A549 (cell line): ENCODE results near the gene U2AF1L4.

ENCODE experiments used
- CHD4 ChIP-seq: fragments of 200-600 bp; sonication (generic); IDR thresholded peaks from 2 replicates; pipeline ENCODE4 v1.6.1; 2016; ENCODE audit warnings: antibody characterized with exemption, mild to moderate bottlenecking, borderline replicate concordance
- JUN ChIP-seq, 2 experiments: fragments of >200 bp; sonication (Bioruptor Twin); formaldehyde crosslinking; IDR thresholded peaks; 2 replicates in 1 of 2; 3 replicates in 1 of 2; pipeline ENCODE4 v1.6.1; 2016 to 2017
- KDM1A ChIP-seq: fragments of 200-600 bp; sonication (generic); IDR thresholded peaks from 2 replicates; pipeline ENCODE4 v1.6.1; 2016; ENCODE audit warnings: low read depth, mild to moderate bottlenecking
- MAZ ChIP-seq: fragments of 150-350 bp; IDR thresholded peaks from 2 replicates; pipeline ENCODE4 v1.6.1; 2014; ENCODE audit warnings: antibody characterized with exemption, low read depth, low read length, borderline replicate concordance
- POLR2A ChIP-seq: IDR thresholded peaks from 2 replicates; pipeline ENCODE4 v1.6.1; 2012; ENCODE audit warnings: mild to moderate bottlenecking, low read length
- POLR2AphosphoS2 ChIP-seq: conservative IDR thresholded peaks from 2 replicates; pipeline ENCODE4 v1.6.1; 2012; ENCODE audit warnings: low read length, improper control_type of control experiment, inconsistent platforms
- RAD21 ChIP-seq, 2 experiments: fragments of >200 bp in 1 of 2; sonication (Bioruptor Twin) in 1 of 2; formaldehyde crosslinking in 1 of 2; IDR thresholded peaks in 1 of 2; conservative IDR thresholded peaks in 1 of 2; 2 replicates in 1 of 2; 3 replicates in 1 of 2; pipeline ENCODE4 v1.6.1; 2012 to 2018; ENCODE audit warnings: inconsistent platforms in 1 of 2
- USF2 ChIP-seq: fragments of 450-650 bp; IDR thresholded peaks from 2 replicates; pipeline ENCODE4 v1.6.1; 2014; ENCODE audit warnings: antibody characterized with exemption
- ZC3H11A ChIP-seq: fragments of 450-650 bp; IDR thresholded peaks from 2 replicates; pipeline ENCODE4 v1.6.1; 2014; ENCODE audit warnings: antibody characterized with exemption, mild to moderate bottlenecking
- TF ChIP-seq, protein P1 (sequence below): fragments of >200 bp; sonication (Bioruptor Twin); formaldehyde crosslinking; IDR thresholded peaks from 3 replicates; pipeline ENCODE4 v1.5.1; 2016
- TF ChIP-seq, protein P2 (sequence below): IDR thresholded peaks from 2 replicates; pipeline ENCODE4 v1.6.1; 2012

- TF ChIP-seq, protein P1, sequence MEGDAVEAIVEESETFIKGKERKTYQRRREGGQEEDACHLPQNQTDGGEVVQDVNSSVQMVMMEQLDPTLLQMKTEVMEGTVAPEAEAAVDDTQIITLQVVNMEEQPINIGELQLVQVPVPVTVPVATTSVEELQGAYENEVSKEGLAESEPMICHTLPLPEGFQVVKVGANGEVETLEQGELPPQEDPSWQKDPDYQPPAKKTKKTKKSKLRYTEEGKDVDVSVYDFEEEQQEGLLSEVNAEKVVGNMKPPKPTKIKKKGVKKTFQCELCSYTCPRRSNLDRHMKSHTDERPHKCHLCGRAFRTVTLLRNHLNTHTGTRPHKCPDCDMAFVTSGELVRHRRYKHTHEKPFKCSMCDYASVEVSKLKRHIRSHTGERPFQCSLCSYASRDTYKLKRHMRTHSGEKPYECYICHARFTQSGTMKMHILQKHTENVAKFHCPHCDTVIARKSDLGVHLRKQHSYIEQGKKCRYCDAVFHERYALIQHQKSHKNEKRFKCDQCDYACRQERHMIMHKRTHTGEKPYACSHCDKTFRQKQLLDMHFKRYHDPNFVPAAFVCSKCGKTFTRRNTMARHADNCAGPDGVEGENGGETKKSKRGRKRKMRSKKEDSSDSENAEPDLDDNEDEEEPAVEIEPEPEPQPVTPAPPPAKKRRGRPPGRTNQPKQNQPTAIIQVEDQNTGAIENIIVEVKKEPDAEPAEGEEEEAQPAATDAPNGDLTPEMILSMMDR = no peak
- no peak; the same call in 1 of the 2 replicates for TF ChIP-seq POLR2A
- TF ChIP-seq USF2 = no peak
- TF ChIP-seq POLR2AphosphoS2 = no peak
- no peak for TF ChIP-seq CHD4
- TF ChIP-seq, protein P2, sequence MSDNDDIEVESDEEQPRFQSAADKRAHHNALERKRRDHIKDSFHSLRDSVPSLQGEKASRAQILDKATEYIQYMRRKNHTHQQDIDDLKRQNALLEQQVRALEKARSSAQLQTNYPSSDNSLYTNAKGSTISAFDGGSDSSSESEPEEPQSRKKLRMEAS = no peak
- TF ChIP-seq JUN (IDR thresholded peaks at IDR 0.05) = peak in 1 of 2 experiments; percentile 12; a peak in 1 of 5 replicates
- TF ChIP-seq KDM1A = no peak
- no peak for TF ChIP-seq ZC3H11A
- TF ChIP-seq RAD21 (conservative IDR thresholded peaks at IDR 0.05 in 1 of 2, IDR thresholded peaks at IDR 0.05 in 1 of 2) = no peak
- TF ChIP-seq MAZ = no peak
Observed at GRCh38 chr19:35757231-35757748, 12.1 kb upstream of the U2AF1L4 start.
